CD4-positive, alpha-beta memory T cell (primary cell): ENCODE measurements around the gene TRIM75. TPM values are rescaled to one million over a fixed set of nuclear protein-coding genes. Genes with fewer than 3 reads are reported as not detected.

Experiments
- CTCF ChIA-PET: fragments of 350-600 bp; sonication (Branson Sonifier 250); formaldehyde crosslinking; loops from one replicate; lab custom pipeline; 2021; ENCODE audit warnings: inconsistent platforms; ENCODE audit not compliant: partially characterized antibody; lab: Charles Lee
- POLR2A ChIA-PET: fragments of 350-600 bp; sonication (Branson Sonifier 250); formaldehyde crosslinking; loops from one replicate; lab custom pipeline; 2021; ENCODE audit not compliant: partially characterized antibody; lab: Charles Lee
- DNase-seq, 5 donors: peaks; one replicate each; pipeline versions ENCODE4 v3.0.0 to v3.0.0-alpha.2; 2020 to 2022; ENCODE audit warnings: mixed read lengths in 1 of 5
- H3K27ac ChIP-seq: one replicate; pipeline ENCODE4 v1.7.0; 2013; ENCODE audit warnings: low read depth, low read length
- H3K27me3 ChIP-seq: 2 replicates; pipeline ENCODE4 v1.7.0; 2013; ENCODE audit warnings: mild to moderate bottlenecking, low read length, moderate library complexity; ENCODE audit not compliant: insufficient read depth
- H3K36me3 ChIP-seq: 2 replicates; pipeline ENCODE4 v1.7.0; 2013; ENCODE audit warnings: mild to moderate bottlenecking, low read length, moderate library complexity; ENCODE audit not compliant: insufficient read depth
- H3K4me1 ChIP-seq: 2 replicates; pipeline ENCODE4 v1.7.0; 2013; ENCODE audit warnings: mild to moderate bottlenecking, low read length, moderate library complexity; ENCODE audit not compliant: insufficient read depth
- H3K4me3 ChIP-seq, 2 donors: one replicate each; pipeline ENCODE4 v1.7.0; 2013; ENCODE audit warnings: low read length in 2 of 2, mild to moderate bottlenecking in 1 of 2
- H3K9me3 ChIP-seq, 2 donors: one replicate each; pipeline ENCODE4 v1.7.0; 2013; ENCODE audit warnings: low read length in 2 of 2, control low read depth in 1 of 2; ENCODE audit not compliant: control insufficient read depth in 1 of 2
- H3K27ac Mint-ChIP-seq, 7 donors: one replicate each; pipeline ENCODE4 v1.8.0; 2020 to 2021; ENCODE audit warnings: mixed read lengths in 7 of 7, mild to moderate bottlenecking in 6 of 7, inconsistent platforms in 3 of 7, moderate library complexity in 3 of 7
- H3K27me3 Mint-ChIP-seq, 2 donors: one replicate each; pipeline ENCODE4 v1.8.0; 2020 to 2021; ENCODE audit warnings: mixed read lengths in 2 of 2
- H3K36me3 Mint-ChIP-seq, 2 donors: one replicate each; pipeline ENCODE4 v1.8.0; 2020 to 2021; ENCODE audit warnings: mixed read lengths in 2 of 2, inconsistent platforms in 1 of 2, mild to moderate bottlenecking in 1 of 2
- H3K4me1 Mint-ChIP-seq, 4 donors: one replicate each; pipeline ENCODE4 v1.8.0; 2020 to 2021; ENCODE audit warnings: mixed read lengths in 4 of 4, mild to moderate bottlenecking in 1 of 4
- H3K4me3 Mint-ChIP-seq, 8 donors: one replicate each; pipeline ENCODE4 v1.8.0; 2020 to 2021; ENCODE audit warnings: mixed read lengths in 8 of 8, mild to moderate bottlenecking in 7 of 8, moderate library complexity in 6 of 8, inconsistent platforms in 3 of 8
- H3K9me3 Mint-ChIP-seq, 8 donors: one replicate each; pipeline ENCODE4 v1.8.0; 2020 to 2021; ENCODE audit warnings: mixed read lengths in 8 of 8, mild to moderate bottlenecking in 5 of 8, inconsistent platforms in 3 of 8, moderate library complexity in 1 of 8
- intact Hi-C: fragments of 100-400 bp; cut with micrococcal nuclease; formaldehyde crosslinking; loops from one replicate; pipeline ENCODE4 v1.15.1; 2023
- polyA plus RNA-seq, 2 donors: library from polyadenylated mRNA; unstranded; fragments of 300-500 nt; fragmentation: Illumina TruSeq; gene quantifications; one replicate each; pipeline ENCODE4 v1.2.3, GENCODE V29; 2021
- total RNA-seq, 2 experiments: library from RNA; stranded (reverse); gene quantifications; one replicate each; pipeline ENCODE4 v1.2.3, GENCODE V29; 2021

TRIM75 gene
- total RNA-seq (not detected), polyA plus RNA-seq (not detected)

DNA sequence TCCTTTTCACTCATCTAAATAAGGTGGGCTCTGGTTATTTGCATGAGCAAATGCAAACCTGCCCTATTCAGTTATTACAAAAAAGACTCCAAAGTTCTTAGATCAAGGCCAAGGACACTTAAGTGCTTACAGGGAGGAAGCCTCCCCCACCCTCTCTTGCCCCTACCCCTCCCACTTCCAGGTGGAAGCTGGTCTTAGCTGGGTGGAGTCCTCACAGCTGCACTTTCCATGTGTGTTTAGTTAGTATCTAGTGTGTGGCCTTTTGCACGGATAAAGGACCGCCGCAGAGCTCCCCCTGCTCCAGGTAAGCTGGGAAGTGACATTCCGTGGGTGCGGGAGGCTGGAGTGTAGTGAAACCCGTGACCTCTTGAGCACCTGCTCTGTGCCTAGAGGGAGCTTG, at the start of gene TRIM75:
Gene TRIM75 (plus strand): TSS at position 222 of the 400 bp plus-strand sequence. CDS start 5,282 bp downstream, outside the sequence.
- no peaks in the 10 kb centered on the region for H3K36me3 Mint-ChIP-seq
- DNase-seq: no peak
- CTCF ChIA-PET: no interaction called here
- no peaks in the 10 kb centered on the region for H3K9me3 ChIP-seq
- H3K27ac ChIP-seq: no peak within 1 kb of the TSS
- H3K36me3 ChIP-seq: no peaks in the 10 kb centered on the region
- no peak within 1 kb of the TSS for H3K4me3 Mint-ChIP-seq
- no peaks in the 10 kb centered on the region for H3K4me1 ChIP-seq
- H3K4me3 ChIP-seq: no peak within 1 kb of the TSS
- POLR2A ChIA-PET: no interaction called here
- no peaks in the 10 kb centered on the region for H3K4me1 Mint-ChIP-seq
- H3K27me3 ChIP-seq: no peaks in the 10 kb centered on the region
- H3K27ac Mint-ChIP-seq: no peak within 1 kb of the TSS
- H3K27me3 Mint-ChIP-seq: peaks cover 0 to 5% of the 10 kb centered on the region in 2 donors
- no peaks in the 10 kb centered on the region for H3K9me3 Mint-ChIP-seq
- intact Hi-C loops: no loop called here

DNA sequence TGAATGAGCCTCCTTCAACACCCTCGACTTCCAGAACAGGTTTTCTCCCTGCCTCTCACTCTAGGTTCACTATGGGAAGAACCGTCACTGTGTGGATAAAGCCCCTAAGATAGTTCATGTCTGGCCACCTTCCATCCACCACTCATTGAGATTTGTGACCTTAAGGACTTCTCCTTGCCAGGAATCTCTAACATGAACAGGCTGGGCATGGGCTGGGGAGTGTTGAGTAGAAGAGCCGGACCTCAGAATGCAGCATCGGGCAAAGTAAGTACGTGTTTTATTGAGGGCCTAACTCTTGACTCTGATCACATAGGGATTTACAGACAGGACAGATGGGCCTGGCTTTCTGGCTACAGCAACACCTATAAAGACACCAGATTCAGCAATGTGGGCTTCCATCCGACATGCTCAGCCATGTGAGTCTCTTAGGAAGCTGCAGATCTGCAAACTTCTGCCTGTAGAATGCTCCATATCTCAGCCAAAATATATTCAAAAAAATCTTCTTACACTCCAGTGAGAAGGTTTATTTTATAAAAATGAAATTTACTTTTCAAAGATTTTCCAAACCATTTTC, 48.2 kb upstream of the TRIM75 start:
- Histone ChIP-seq H3K36me3 (no peaks in the 10 kb centered on the region), H3K27me3 (no peaks in the 10 kb centered on the region), H3K4me1 (no peaks in the 10 kb centered on the region), H3K9me3 (no peaks in the 10 kb centered on the region), H3K27ac (no peak overlapping the region), H3K4me3 (no peak overlapping the region)
- H3K36me3 Mint-ChIP-seq: no peaks in the 10 kb centered on the region
- intact Hi-C loops: no loop called here
- ChIA-PET CTCF (no interaction called here), POLR2A (no interaction called here)
- no peaks in the 10 kb centered on the region for H3K9me3 Mint-ChIP-seq
- no peaks in the 10 kb centered on the region for H3K4me1 Mint-ChIP-seq
- no peak overlapping the region for H3K4me3 Mint-ChIP-seq
- no peak for DNase-seq
- no peak overlapping the region for H3K27ac Mint-ChIP-seq
- peaks cover 0 to 8% of the 10 kb centered on the region in 2 donors for H3K27me3 Mint-ChIP-seq

DNA sequence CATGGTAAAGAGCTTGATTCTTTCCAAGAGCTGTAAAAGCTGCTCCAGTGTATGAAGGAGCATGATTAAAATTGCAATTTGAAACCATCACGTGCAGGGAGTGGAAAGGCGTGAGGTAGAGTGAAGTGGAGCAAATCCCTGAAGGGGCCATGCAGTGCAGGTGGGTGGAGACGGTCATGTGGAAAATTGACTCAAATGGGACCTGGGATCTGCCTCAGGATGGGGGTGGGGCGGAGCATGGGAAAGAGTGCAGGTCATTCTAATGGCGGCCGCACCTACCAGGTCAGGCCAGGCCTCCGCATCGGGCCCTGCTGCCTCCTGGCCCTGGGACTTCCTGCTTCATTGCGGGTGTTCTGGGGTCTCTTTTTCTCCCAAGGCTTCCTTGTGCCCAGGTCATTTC, 47.2 kb upstream of the TRIM75 start:
- CTCF ChIA-PET: no interaction called here
- H3K27ac Mint-ChIP-seq: no peak overlapping the region
- no peaks in the 10 kb centered on the region for H3K36me3 Mint-ChIP-seq
- POLR2A ChIA-PET: no interaction called here
- no peak for DNase-seq
- intact Hi-C loops: no loop called here
- no peaks in the 10 kb centered on the region for H3K9me3 Mint-ChIP-seq
- no peaks in the 10 kb centered on the region for H3K27me3 ChIP-seq
- H3K4me3 ChIP-seq: no peak overlapping the region
- no peaks in the 10 kb centered on the region for H3K36me3 ChIP-seq
- H3K4me1 ChIP-seq: no peaks in the 10 kb centered on the region
- no peak overlapping the region for H3K27ac ChIP-seq
- no peaks in the 10 kb centered on the region for H3K4me1 Mint-ChIP-seq
- no peak overlapping the region for H3K4me3 Mint-ChIP-seq
- H3K27me3 Mint-ChIP-seq: peaks cover 0 to 8% of the 10 kb centered on the region in 2 donors
- no peaks in the 10 kb centered on the region for H3K9me3 ChIP-seq

DNA sequence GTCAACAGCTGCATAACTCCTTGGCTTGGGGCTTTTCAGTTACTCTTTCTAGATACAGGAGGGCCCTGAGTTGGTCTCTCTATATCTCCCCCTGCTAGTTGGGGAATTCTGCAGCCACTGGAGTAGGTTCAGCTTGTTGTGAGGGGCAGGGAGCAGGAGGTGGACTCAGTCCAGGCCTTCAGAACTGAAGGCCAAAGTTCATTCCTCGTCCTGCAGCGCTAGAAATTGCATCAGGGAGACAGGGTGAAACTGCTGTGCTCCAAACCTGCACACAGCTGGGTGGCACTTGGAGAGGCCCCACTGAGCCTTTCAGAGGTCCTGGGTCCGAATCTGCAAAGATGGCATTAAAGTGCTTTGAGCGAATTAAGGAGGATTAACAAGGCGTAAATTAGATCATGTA, 46.8 kb upstream of the TRIM75 start:
- Histone ChIP-seq H3K27ac (no peak overlapping the region), H3K36me3 (no peaks in the 10 kb centered on the region), H3K4me3 (no peak overlapping the region), H3K9me3 (no peaks in the 10 kb centered on the region), H3K4me1 (no peaks in the 10 kb centered on the region), H3K27me3 (no peaks in the 10 kb centered on the region)
- no peak overlapping the region for H3K4me3 Mint-ChIP-seq
- no peaks in the 10 kb centered on the region for H3K9me3 Mint-ChIP-seq
- H3K27ac Mint-ChIP-seq: no peak overlapping the region
- ChIA-PET CTCF (no interaction called here), POLR2A (no interaction called here)
- intact Hi-C loops: no loop called here
- DNase-seq: no peak
- no peaks in the 10 kb centered on the region for H3K36me3 Mint-ChIP-seq
- H3K27me3 Mint-ChIP-seq: peaks cover 0 to 8% of the 10 kb centered on the region in 2 donors
- H3K4me1 Mint-ChIP-seq: no peaks in the 10 kb centered on the region

DNA sequence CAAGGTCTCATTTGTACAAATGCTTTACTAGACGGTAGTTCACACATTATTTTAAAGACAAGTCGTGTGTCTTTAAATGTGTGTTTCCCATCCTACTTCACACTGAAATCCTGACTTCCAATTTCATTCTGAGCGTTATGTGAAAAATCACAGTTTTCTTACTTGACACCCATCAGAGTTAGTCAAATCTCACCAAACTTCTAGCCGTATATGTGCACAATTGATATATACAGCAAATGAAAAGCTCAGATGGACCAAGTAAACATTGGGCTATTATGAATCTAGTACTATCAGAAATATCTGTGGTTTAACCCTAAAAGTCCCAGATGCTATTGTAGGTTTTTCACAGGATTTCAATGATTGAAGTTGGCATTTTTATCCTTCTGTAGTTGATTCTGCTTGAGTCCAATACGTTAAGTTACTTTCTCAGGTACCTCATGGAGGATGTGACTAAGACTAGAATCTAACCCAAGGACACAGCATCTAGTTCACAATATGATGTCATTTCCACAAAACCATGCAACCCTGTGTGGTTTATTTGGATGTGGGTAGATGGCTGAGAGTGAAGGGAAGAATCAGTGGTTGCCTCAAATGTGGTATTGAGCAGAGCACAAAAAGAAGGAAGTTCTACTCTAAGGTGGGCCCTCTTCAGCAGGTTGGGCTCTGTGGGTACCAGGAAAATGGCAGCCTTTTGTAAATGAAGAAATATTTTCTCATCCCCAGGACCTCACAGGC, 44.0 kb upstream of the TRIM75 start:
- DNase-seq: no peak
- H3K27ac ChIP-seq: no peak overlapping the region
- no peaks in the 10 kb centered on the region for H3K4me1 ChIP-seq
- H3K27me3 ChIP-seq: no peaks in the 10 kb centered on the region
- ChIA-PET POLR2A (no interaction called here), CTCF (no interaction called here)
- no peak overlapping the region for H3K27ac Mint-ChIP-seq
- peaks cover 2 to 10% of the 10 kb centered on the region in 2 donors for H3K27me3 Mint-ChIP-seq
- intact Hi-C loops: no loop called here
- no peak overlapping the region for H3K4me3 ChIP-seq
- H3K4me3 Mint-ChIP-seq: no peak overlapping the region
- H3K9me3 ChIP-seq: no peaks in the 10 kb centered on the region
- no peaks in the 10 kb centered on the region for H3K4me1 Mint-ChIP-seq
- no peaks in the 10 kb centered on the region for H3K36me3 Mint-ChIP-seq
- H3K9me3 Mint-ChIP-seq: peaks cover 0 to 3% (median 0%) of the 10 kb centered on the region in 8 donors
- no peaks in the 10 kb centered on the region for H3K36me3 ChIP-seq

DNA sequence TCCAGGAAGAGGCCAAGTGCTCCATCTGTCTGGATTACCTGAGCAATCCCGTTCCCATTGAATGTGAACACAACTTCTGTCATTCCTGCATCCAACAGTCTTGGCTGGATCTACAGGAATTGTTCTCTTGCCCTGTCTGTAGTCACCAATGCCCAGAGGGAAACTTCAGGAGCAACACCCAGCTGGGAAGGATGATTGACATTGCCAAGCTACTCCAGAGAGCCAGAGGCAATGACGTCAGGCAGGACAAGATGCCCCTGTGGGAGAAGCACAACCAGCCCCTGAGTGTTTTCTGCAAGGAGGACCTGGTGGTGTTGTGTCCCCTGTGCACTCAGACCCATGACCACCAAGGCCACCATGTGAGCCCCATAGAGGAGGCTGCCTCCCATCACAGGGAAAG, 43.2 kb upstream of the TRIM75 start:
- no peak overlapping the region for H3K4me3 Mint-ChIP-seq
- DNase-seq: no peak
- H3K27me3 ChIP-seq: no peaks in the 10 kb centered on the region
- no peaks in the 10 kb centered on the region for H3K36me3 Mint-ChIP-seq
- ChIA-PET POLR2A (no interaction called here), CTCF (no interaction called here)
- H3K27ac Mint-ChIP-seq: no peak overlapping the region
- H3K9me3 ChIP-seq: no peaks in the 10 kb centered on the region
- intact Hi-C loops: no loop called here
- no peaks in the 10 kb centered on the region for H3K4me1 ChIP-seq
- H3K36me3 ChIP-seq: no peaks in the 10 kb centered on the region
- H3K4me1 Mint-ChIP-seq: no peaks in the 10 kb centered on the region
- no peak overlapping the region for H3K27ac ChIP-seq
- H3K27me3 Mint-ChIP-seq: peaks cover 2 to 6% of the 10 kb centered on the region in 2 donors
- no peak overlapping the region for H3K4me3 ChIP-seq
- H3K9me3 Mint-ChIP-seq: peaks cover 0 to 3% (median 0%) of the 10 kb centered on the region in 8 donors

DNA sequence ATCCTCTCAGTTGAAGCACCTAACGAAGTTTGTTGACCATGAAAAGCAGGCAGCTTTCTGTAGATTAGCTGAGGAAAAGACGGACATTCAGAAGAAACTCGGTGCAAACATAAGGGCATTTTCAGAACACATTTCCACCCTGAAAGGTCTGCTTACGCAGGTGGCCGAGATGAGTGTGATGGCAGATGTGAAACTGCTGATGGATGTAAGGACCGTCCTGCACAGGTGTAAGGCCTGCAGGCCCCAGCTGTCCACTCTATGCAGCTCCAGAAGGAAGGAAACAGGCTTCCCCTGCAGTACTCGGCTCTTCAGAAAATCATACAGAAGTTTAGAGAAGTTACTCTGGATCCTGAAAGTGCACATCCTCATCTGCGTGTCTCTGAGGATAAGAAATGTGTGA, 42.7 kb upstream of the TRIM75 start:
- Histone ChIP-seq H3K27me3 (no peaks in the 10 kb centered on the region), H3K4me1 (no peaks in the 10 kb centered on the region), H3K4me3 (no peak overlapping the region), H3K9me3 (no peaks in the 10 kb centered on the region), H3K36me3 (no peaks in the 10 kb centered on the region), H3K27ac (no peak overlapping the region)
- peaks cover 2 to 6% of the 10 kb centered on the region in 2 donors for H3K27me3 Mint-ChIP-seq
- ChIA-PET CTCF (no interaction called here), POLR2A (no interaction called here)
- intact Hi-C loops: no loop called here
- peaks cover 0 to 3% (median 0%) of the 10 kb centered on the region in 8 donors for H3K9me3 Mint-ChIP-seq
- H3K4me1 Mint-ChIP-seq: no peaks in the 10 kb centered on the region
- DNase-seq: no peak
- H3K27ac Mint-ChIP-seq: no peak overlapping the region
- H3K36me3 Mint-ChIP-seq: no peaks in the 10 kb centered on the region
- no peak overlapping the region for H3K4me3 Mint-ChIP-seq
